Kidney epithelial cell (primary cell): Measurements from ENCODE around the gene RHBDD3. TPM values are rescaled to one million over a fixed set of nuclear protein-coding genes. Genes with fewer than 3 reads are reported as not detected.
A peak's percentile ranks its signal among the peaks of the same experiment; 100 is the strongest.

Source experiments
- DNase-seq: peaks from one replicate; pipeline ENCODE4 v3.0.0-alpha.2; 2010; ENCODE audit warnings: low read depth
- H3K27me3 ChIP-seq: 2 replicates; pipeline ENCODE4 v1.6.0; 2011; ENCODE audit warnings: low read length; ENCODE audit not compliant: control insufficient read depth, insufficient read depth
- H3K36me3 ChIP-seq: 2 replicates; pipeline ENCODE4 v1.5.1; 2011; ENCODE audit warnings: low read length; ENCODE audit not compliant: control insufficient read depth, insufficient read depth
- H3K4me3 ChIP-seq: 2 replicates; pipeline ENCODE4 v1.5.1; 2011; ENCODE audit warnings: low read depth, mild to moderate bottlenecking, control low read depth, low read length
- total RNA-seq: library from RNA; depleted of rRNA; stranded (reverse); fragments of >200 nt; gene quantifications from 2 replicates; pipeline ENCODE4 v1.2.3, GENCODE V29; 2015
- TF ChIP-seq, protein P1 (sequence below): IDR thresholded peaks from 2 replicates; pipeline ENCODE4 v1.5.1; 2011; ENCODE audit warnings: mild to moderate bottlenecking, moderate library complexity, low read length, control low read depth, inconsistent platforms; ENCODE audit not compliant: insufficient read depth, poor library complexity, severe bottlenecking

The RHBDD3 gene
- 51.8 and 59.6 TPM in 2 replicates for total RNA-seq

DNA sequence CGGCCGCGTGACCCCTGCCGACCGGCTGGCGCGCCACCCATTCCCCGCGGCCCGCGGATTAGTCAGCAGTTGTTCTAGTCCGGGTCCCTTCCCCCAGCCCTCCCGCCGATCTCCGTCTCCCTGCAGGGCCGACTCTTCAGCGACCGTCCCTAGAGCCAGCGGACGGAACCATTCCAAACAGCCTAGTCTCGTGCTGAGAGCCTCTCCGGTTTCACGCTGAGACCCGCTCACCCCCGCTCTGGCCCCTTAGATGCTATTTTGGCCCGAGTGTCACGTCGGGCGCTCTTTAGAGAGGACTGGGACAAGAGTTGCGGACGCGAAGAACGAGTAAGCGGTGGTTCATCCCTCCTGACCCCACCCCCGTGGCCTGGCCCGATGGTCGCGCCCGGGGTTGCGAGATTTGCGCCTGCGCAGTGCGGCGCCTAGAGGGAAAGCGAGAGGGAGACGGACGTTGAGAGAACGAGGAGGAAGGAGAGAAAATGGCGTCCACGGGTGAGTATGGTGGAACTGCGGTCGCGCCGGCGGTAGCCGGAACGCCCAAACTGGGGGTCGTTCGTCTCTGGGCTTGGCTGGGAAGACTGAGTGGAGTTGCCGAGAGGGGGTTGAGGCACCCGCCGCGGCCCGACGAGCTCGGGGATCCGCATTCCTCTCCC, at the start of gene RHBDD3, which contains the start of gene EWSR1:
TSS of gene RHBDD3 (minus strand) at position 124 of the 653 bp plus-strand sequence. CDS start 2,355 bp downstream, outside the sequence.
TSS of gene EWSR1 (plus strand) at position 411 of the 653 bp plus-strand sequence. CDS start at position 480, 69 bp downstream.
- DNase-seq, result peak; percentile 57
- Histone ChIP-seq H3K4me3 (peak within 1 kb of the TSS; percentile 76), H3K27me3 (no peaks in the 10 kb centered on the region), H3K36me3 (no peaks in the 10 kb centered on the region)
- TF ChIP-seq, protein P1, sequence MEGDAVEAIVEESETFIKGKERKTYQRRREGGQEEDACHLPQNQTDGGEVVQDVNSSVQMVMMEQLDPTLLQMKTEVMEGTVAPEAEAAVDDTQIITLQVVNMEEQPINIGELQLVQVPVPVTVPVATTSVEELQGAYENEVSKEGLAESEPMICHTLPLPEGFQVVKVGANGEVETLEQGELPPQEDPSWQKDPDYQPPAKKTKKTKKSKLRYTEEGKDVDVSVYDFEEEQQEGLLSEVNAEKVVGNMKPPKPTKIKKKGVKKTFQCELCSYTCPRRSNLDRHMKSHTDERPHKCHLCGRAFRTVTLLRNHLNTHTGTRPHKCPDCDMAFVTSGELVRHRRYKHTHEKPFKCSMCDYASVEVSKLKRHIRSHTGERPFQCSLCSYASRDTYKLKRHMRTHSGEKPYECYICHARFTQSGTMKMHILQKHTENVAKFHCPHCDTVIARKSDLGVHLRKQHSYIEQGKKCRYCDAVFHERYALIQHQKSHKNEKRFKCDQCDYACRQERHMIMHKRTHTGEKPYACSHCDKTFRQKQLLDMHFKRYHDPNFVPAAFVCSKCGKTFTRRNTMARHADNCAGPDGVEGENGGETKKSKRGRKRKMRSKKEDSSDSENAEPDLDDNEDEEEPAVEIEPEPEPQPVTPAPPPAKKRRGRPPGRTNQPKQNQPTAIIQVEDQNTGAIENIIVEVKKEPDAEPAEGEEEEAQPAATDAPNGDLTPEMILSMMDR, result no peak

DNA sequence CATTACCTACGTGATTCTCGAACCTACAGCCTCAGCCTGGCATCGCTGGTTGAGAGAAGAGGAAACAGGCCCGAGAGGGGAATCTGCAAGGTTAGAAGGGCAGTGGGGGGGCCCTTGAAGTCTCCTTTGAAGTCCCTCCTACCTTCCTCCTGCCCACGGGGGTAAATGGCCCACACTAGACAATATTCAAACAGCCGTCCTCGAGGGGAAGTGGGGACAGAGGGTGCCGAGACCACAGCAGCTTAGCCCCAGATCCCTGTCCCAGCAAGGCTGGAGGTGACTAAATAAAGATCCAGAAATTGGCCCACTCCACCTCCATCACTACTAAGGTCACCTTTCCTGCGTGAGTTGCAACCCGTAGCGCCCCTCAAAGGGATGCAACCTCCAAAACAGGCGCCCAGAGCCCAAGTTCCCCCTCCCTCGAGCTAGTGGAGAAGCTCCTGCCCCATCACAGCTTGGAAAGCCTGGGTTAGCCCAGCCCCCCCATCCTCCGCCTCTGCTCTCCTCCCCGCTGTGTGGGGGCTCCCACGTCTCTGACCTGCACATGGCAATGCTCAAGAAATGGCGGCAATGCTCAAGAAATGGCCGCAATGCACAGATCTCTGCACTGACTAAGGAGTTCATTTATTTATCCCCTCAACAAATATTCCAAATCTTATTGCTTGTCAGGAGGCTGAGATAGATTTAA, 48.5 kb upstream of the RHBDD3 start:
- Histone ChIP-seq H3K4me3 (no peak overlapping the region), H3K27me3 (peaks cover 41% of the 10 kb centered on the region), H3K36me3 (no peaks in the 10 kb centered on the region)
- TF ChIP-seq, protein P1, result no peak
- DNase-seq, result no peak

DNA sequence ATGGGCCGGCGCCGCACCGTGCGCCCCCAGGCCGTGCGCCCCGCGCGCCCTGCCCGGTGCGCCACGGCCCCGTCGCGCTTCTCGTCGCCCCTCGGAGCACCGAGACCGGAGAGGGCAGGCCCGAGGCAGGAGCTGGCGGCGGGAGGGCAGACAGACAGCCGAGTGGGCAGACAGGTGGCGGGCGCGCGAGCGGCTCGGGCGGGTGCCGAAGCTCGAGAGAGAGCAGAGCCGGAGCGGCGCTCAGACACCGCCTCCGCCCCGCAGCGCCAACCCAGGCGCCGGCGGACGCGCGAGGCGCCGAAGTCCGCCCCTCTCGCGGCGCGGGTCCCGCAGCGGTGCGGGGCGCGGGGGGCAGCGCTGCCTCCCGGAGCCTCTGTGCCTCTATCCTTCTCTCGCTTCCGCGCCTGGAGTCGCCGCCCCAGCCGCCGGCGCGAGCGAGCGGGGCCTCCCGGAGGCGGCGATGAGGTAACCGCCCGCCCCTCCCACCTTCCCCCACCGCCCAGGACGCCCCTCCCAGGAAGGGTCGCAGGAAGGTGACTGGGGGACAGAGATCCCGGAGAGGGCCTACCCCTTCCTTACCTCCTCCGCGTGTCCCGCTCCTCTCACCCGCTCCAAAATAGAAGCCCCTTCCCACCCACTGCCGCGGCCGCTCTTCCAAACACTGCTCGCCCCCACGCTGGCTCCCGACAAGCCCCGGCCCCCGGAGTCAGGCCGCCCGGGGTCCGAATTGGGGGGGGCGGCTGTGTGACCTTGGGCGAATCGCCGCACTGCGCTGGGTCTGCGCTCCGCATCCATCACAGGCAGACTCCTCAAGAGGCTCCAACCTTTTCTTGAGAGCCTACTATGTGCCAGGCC, 47.7 kb upstream of the RHBDD3 start, which contains the start of gene RASL10A:
TSS of gene RASL10A (minus strand) at position 412 of the 855 bp plus-strand sequence. CDS start 451 bp downstream, outside the sequence.
- Histone ChIP-seq H3K27me3 (peaks cover 41% of the 10 kb centered on the region), H3K36me3 (no peaks in the 10 kb centered on the region), H3K4me3 (no peak within 1 kb of the TSS)
- no peak for DNase-seq
- TF ChIP-seq, protein P1, result no peak

DNA sequence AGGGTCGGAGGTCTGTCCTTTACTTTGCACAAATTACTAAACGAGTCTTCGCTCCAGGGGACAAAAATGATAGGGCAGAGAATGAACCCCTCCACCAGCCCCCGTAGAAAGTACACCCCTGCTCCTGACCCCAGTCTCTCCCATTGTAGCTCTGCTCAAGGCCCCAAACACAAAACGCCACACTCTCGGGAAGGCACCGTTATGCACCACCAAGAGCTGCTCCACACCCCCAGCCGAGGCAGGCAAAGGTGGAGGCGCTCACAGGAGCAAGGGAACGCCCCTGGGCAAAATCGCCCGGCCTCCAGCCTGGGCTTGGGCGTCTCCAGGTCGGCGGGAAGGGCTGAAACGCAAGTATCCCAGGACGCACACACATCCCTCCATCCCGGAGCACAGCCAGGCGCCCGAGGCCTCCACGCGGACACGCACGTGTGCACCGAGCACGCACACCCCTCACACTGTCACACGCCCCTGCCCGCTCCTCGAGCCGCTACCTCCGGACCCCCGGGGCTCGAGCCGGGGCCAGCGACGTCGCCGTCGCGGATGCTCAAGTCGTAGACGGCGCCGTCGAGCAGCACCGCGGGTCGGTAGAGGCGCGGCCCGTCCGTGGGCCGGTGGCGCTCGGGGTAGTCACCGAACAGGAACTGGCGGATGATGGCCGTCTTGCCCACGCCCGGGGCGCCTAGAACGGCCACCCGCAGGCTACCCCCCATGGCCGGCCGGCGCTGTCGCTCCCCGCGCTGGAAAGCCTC, 46.9 kb upstream of the RHBDD3 start:
- H3K4me3 ChIP-seq, result no peak overlapping the region
- H3K27me3 ChIP-seq, result peaks cover 41% of the 10 kb centered on the region
- no peaks in the 10 kb centered on the region for H3K36me3 ChIP-seq
- TF ChIP-seq, protein P1, result no peak
- no peak for DNase-seq

DNA sequence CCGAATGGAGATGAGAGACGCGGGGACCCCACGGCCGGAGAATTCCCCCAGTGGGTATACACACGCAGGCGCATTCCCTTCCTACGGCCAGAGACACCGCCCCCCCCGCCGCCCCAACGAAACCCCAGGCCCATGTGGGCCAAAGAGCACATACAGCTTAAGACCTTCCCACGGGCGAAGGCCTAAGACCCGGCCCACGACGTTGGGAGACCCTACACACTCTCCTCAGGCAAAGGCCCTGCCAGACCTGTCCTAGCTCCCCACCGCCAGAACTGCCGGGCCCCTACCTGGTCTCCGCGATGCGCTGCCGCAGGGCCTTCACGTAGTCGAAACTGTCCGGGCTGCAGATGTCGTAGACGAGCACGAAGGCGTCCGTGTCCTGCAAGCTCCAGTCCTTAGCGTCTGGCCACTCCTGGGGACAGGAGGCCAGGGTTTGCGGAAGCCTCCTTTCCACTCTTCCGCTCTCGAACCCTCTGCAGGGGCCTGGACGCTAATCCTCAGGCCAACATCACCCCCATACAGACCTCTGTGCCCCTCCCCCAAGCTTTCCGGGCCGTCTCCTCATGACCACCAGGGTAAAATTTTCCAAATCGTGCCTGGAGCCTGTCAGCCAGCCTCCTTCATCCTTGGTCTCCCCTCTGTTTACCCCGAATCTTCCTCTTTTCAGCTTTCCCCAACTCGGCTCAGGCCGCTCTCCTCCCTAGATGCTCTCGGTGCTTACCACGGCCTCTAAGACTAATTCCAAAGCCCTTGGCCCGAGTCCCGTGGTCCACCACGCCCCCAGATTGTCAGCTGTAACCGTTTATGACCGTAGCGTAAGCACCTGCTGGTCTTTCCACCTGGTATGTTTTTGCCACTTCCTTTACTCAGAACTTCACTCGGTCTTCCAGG, 46.0 kb upstream of the RHBDD3 start:
- Histone ChIP-seq H3K27me3 (peaks cover 41% of the 10 kb centered on the region), H3K36me3 (no peaks in the 10 kb centered on the region), H3K4me3 (no peak overlapping the region)
- DNase-seq, result no peak
- TF ChIP-seq, protein P1, result no peak
